Body of pancreas (tissue), 4 donors: ENCODE measurements around the gene NCAM1.

ENCODE experiments used
- POLR2A ChIP-seq, 3 donors: fragments of 450-650 bp; IDR thresholded peaks; one replicate each; pipeline ENCODE4 v1.6.1; 2016; ENCODE audit warnings: antibody characterized with exemption in 3 of 3, mild to moderate bottlenecking in 2 of 3
- TF ChIP-seq, protein P1 (sequence below), 7 experiments: fragments of 450-650 bp in 4 of 7; fragments of 200-600 bp in 3 of 7; sonication (generic) in 3 of 7; IDR thresholded peaks; one replicate each; pipeline ENCODE4 v1.5.1; 2016 to 2019; ENCODE audit warnings: antibody characterized with exemption in 7 of 7

DNA sequence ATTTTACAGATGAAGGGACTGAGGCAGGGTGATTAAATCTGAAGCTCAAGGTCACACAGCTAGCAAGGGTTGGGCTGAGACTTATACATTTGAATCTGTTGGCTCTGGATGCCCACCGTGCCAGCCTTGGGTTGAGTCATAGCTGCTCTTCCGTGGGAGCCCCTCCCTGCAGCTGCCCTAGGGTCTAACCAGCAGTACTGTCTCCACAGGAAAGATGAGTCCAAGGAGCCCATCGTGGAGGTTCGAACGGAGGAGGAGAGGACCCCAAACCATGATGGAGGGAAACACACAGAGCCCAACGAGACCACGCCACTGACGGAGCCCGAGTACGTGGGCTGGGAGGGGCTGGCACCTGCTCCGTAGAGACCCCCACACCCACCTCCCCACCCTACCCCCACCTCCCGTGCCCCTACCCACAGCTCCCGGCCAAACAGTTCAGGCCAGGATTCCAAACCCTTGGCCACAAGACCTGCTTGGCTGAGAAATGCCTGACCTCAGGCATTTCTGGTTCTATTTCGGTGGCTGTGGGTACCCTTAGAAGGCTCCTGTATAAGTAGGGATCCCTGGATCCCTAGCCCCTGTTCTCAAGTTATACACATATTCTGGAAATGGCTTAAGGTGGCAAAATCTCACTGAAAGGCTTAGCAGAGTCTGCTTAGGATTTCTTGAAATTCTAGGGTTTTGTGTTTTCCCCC lies 310.5 kb downstream of the NCAM1 start:
- TF ChIP-seq, protein P1, sequence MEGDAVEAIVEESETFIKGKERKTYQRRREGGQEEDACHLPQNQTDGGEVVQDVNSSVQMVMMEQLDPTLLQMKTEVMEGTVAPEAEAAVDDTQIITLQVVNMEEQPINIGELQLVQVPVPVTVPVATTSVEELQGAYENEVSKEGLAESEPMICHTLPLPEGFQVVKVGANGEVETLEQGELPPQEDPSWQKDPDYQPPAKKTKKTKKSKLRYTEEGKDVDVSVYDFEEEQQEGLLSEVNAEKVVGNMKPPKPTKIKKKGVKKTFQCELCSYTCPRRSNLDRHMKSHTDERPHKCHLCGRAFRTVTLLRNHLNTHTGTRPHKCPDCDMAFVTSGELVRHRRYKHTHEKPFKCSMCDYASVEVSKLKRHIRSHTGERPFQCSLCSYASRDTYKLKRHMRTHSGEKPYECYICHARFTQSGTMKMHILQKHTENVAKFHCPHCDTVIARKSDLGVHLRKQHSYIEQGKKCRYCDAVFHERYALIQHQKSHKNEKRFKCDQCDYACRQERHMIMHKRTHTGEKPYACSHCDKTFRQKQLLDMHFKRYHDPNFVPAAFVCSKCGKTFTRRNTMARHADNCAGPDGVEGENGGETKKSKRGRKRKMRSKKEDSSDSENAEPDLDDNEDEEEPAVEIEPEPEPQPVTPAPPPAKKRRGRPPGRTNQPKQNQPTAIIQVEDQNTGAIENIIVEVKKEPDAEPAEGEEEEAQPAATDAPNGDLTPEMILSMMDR (IDR thresholded peaks at IDR 0.05): no peak
- no peak for TF ChIP-seq POLR2A (IDR thresholded peaks at IDR 0.05)
